H9 (cell line): Measurements from ENCODE around the gene OPRL1. TPM values are rescaled to one million over a fixed set of nuclear protein-coding genes. Genes with fewer than 3 reads are reported as not detected.

Source experiments
- DNase-seq: peaks from one replicate; pipeline ENCODE4 v3.0.0-alpha.2; 2017
- H2AFZ ChIP-seq: one replicate; pipeline ENCODE4 v1.6.1; 2013; ENCODE audit warnings: mild to moderate bottlenecking, low read length, control low read depth, moderate library complexity
- H2AK5ac ChIP-seq: 2 replicates; pipeline ENCODE4 v1.6.1; 2013; ENCODE audit warnings: low read length, control low read depth, mixed read lengths; ENCODE audit not compliant: insufficient read length
- H2BK120ac ChIP-seq: one replicate; pipeline ENCODE4 v1.6.1; 2013; ENCODE audit warnings: low read depth, mild to moderate bottlenecking, low read length, control low read depth, inconsistent platforms; ENCODE audit not compliant: poor library complexity, severe bottlenecking
- H2BK12ac ChIP-seq: 2 replicates; pipeline ENCODE4 v1.6.1; 2013; ENCODE audit warnings: low read length, control low read depth, mixed read lengths, low read depth; ENCODE audit not compliant: insufficient read length
- H2BK15ac ChIP-seq: 2 replicates; pipeline ENCODE4 v1.6.1; 2013; ENCODE audit warnings: low read depth, low read length, control low read depth
- H2BK20ac ChIP-seq: one replicate; pipeline ENCODE4 v1.6.1; 2013; ENCODE audit warnings: low read depth, mild to moderate bottlenecking, low read length, control low read depth, inconsistent platforms; ENCODE audit not compliant: poor library complexity, severe bottlenecking
- H2BK5ac ChIP-seq: 2 replicates; pipeline ENCODE4 v1.6.1; 2013; ENCODE audit warnings: low read length, control low read depth, mixed read lengths; ENCODE audit not compliant: insufficient read length
- H3K14ac ChIP-seq: 2 replicates; pipeline ENCODE4 v1.6.1; 2013; ENCODE audit warnings: low read length, control low read depth; ENCODE audit not compliant: insufficient read depth
- H3K18ac ChIP-seq: 2 replicates; pipeline ENCODE4 v1.6.1; 2013; ENCODE audit warnings: low read depth, mild to moderate bottlenecking, mixed read lengths, low read length, control low read depth; ENCODE audit not compliant: insufficient read length
- H3K23ac ChIP-seq: 2 replicates; pipeline ENCODE4 v1.6.1; 2013; ENCODE audit warnings: low read length, control low read depth, mixed read lengths, low read depth; ENCODE audit not compliant: insufficient read length
- H3K23me2 ChIP-seq: 2 replicates; pipeline ENCODE4 v1.6.1; 2013; ENCODE audit warnings: low read depth, mild to moderate bottlenecking, mixed read lengths, low read length, control low read depth; ENCODE audit not compliant: insufficient read length, poor library complexity, severe bottlenecking
- H3K27ac ChIP-seq: 2 replicates; pipeline ENCODE4 v1.5.1; 2013; ENCODE audit warnings: low read length, control low read depth, mixed read lengths, low read depth; ENCODE audit not compliant: insufficient read length
- H3K27me3 ChIP-seq: 2 replicates; pipeline ENCODE4 v1.6.1; 2013; ENCODE audit warnings: low read length, control low read depth, inconsistent platforms; ENCODE audit not compliant: insufficient read depth
- H3K4ac ChIP-seq: 2 replicates; pipeline ENCODE4 v1.6.1; 2013; ENCODE audit warnings: low read depth, mild to moderate bottlenecking, control low read depth, inconsistent platforms, low read length, moderate library complexity
- H3K4me1 ChIP-seq: 2 replicates; pipeline ENCODE4 v1.6.1; 2013; ENCODE audit warnings: low read length, control low read depth, inconsistent platforms; ENCODE audit not compliant: insufficient read depth
- H3K4me2 ChIP-seq: 2 replicates; pipeline ENCODE4 v1.6.1; 2013; ENCODE audit warnings: low read length, control low read depth, mixed read lengths; ENCODE audit not compliant: insufficient read length, insufficient read depth
- H3K56ac ChIP-seq: 2 replicates; pipeline ENCODE4 v1.6.1; 2013; ENCODE audit warnings: low read depth, mild to moderate bottlenecking, mixed read lengths, low read length, control low read depth; ENCODE audit not compliant: insufficient read length
- H3K79me1 ChIP-seq: 2 replicates; pipeline ENCODE4 v1.6.1; 2013; ENCODE audit warnings: low read depth, mild to moderate bottlenecking, moderate library complexity, low read length, control low read depth, inconsistent platforms; ENCODE audit not compliant: insufficient read depth, poor library complexity, severe bottlenecking
- H3K79me2 ChIP-seq: 2 replicates; pipeline ENCODE4 v1.6.1; 2013; ENCODE audit warnings: low read length, control low read depth, inconsistent platforms; ENCODE audit not compliant: insufficient read depth
- H3K9ac ChIP-seq: 2 replicates; pipeline ENCODE4 v1.6.1; 2013; ENCODE audit warnings: low read length, control low read depth, mixed read lengths; ENCODE audit not compliant: insufficient read length; ENCODE audit errors: extremely low read depth
- H3K9me3 ChIP-seq: one replicate; pipeline ENCODE4 v1.6.1; 2013; ENCODE audit warnings: low read depth, low read length, inconsistent platforms; ENCODE audit not compliant: control insufficient read depth
- H3T11ph ChIP-seq: one replicate; pipeline ENCODE4 v1.6.1; 2013; ENCODE audit warnings: mild to moderate bottlenecking, low read length, control low read depth, inconsistent platforms
- H4K20me1 ChIP-seq: one replicate; pipeline ENCODE4 v1.6.1; 2013; ENCODE audit not compliant: control insufficient read depth, insufficient read length, insufficient read depth
- H4K5ac ChIP-seq: 2 replicates; pipeline ENCODE4 v1.6.1; 2013; ENCODE audit warnings: low read depth, mild to moderate bottlenecking, mixed read lengths, low read length, control low read depth; ENCODE audit not compliant: insufficient read length
- H4K8ac ChIP-seq: replicated peaks from 2 replicates; pipeline ENCODE4 v1.6.1; 2013; ENCODE audit warnings: low read length, control low read depth, mixed read lengths, low read depth; ENCODE audit not compliant: insufficient read length
- H4K91ac ChIP-seq: 2 replicates; pipeline ENCODE4 v1.6.1; 2013; ENCODE audit warnings: low read depth, mild to moderate bottlenecking, moderate library complexity, mixed read lengths, low read length, control low read depth; ENCODE audit not compliant: insufficient read length
- H3K27ac Mint-ChIP-seq, 3 experiments: 2 replicates in 2 of 3; 3 replicates in 1 of 3; pipeline ENCODE4 v1.8.0; 2020 to 2021; ENCODE audit warnings: mixed read lengths in 3 of 3, mild to moderate bottlenecking in 1 of 3, moderate library complexity in 1 of 3
- H3K27me3 Mint-ChIP-seq: 2 replicates; pipeline ENCODE4 v1.8.0; 2021; ENCODE audit warnings: low read depth, mild to moderate bottlenecking, moderate library complexity, mixed read lengths
- H3K36me3 Mint-ChIP-seq, 3 experiments: 2 replicates in 2 of 3; 3 replicates in 1 of 3; pipeline ENCODE4 v1.8.0; 2020 to 2021; ENCODE audit warnings: low read depth in 3 of 3, mixed read lengths in 3 of 3; ENCODE audit not compliant: insufficient read depth in 1 of 3
- H3K4me1 Mint-ChIP-seq, 2 experiments: 2 replicates each; pipeline ENCODE4 v1.8.0; 2020; ENCODE audit warnings: mixed read lengths in 2 of 2
- H3K4me3 Mint-ChIP-seq, 2 experiments: 2 replicates in 1 of 2; 3 replicates in 1 of 2; pipeline ENCODE4 v1.8.0; 2020 to 2021; ENCODE audit warnings: mild to moderate bottlenecking in 2 of 2, mixed read lengths in 2 of 2, moderate library complexity in 1 of 2
- H3K9me3 Mint-ChIP-seq, 2 experiments: 2 replicates in 1 of 2; 3 replicates in 1 of 2; pipeline ENCODE4 v1.8.0; 2020; ENCODE audit warnings: mild to moderate bottlenecking in 2 of 2, mixed read lengths in 2 of 2, moderate library complexity in 1 of 2
- CTCF ChIP-seq: fragments of 200-600 bp; sonication (generic); conservative IDR thresholded peaks from 3 replicates; pipeline ENCODE4 v1.8.0; 2021; ENCODE audit warnings: antibody characterized with exemption, mild to moderate bottlenecking
- WGBS: extraction: QIAGEN DNeasy Blood & Tissue Kit; methylation state at CpG from one replicate; pipeline ENCODE4 v1.1.7; 2013; ENCODE audit warnings: missing lambda C conversion rate, low lambda C conversion rate, mixed read lengths; ENCODE audit not compliant: insufficient read length; ENCODE audit errors: extremely low coverage; 5-methylcytosine and 5-hydroxymethylcytosine counted together
- total RNA-seq: library from RNA; stranded (reverse); gene quantifications from 2 replicates; pipeline ENCODE4 v1.2.1, GENCODE V29; 2021

The OPRL1 gene
- total RNA-seq, 1 experiment from 2014 or later, result 0.90 TPM

- H3K4me2 ChIP-seq, result no peak overlapping the region
- H2BK20ac ChIP-seq, result no peak overlapping the region
- TF ChIP-seq CTCF, result no peak
- peaks cover 1% of the 10 kb centered on the region for H3K27me3 Mint-ChIP-seq
- no peak overlapping the region for H3K18ac ChIP-seq
- DNase-seq, result peak; percentile 76
- peaks cover 6% of the 10 kb centered on the region for H3K23me2 ChIP-seq
- no peak overlapping the region for H2BK12ac ChIP-seq
- H3K4me3 Mint-ChIP-seq, result no peak overlapping the region; a peak in 1 of 5 replicates
- no peak overlapping the region for H2BK15ac ChIP-seq
- H3K23ac ChIP-seq, result no peak overlapping the region
- H3T11ph ChIP-seq, result no peak overlapping the region
- no peaks in the 10 kb centered on the region for H3K9me3 ChIP-seq
- no peak overlapping the region for H2AFZ ChIP-seq
- H2BK120ac ChIP-seq, result no peak overlapping the region
- H3K4ac ChIP-seq, result no peak overlapping the region
- H3K56ac ChIP-seq, result no peak overlapping the region
- no peaks in the 10 kb centered on the region for H3K79me2 ChIP-seq
- no peaks in the 10 kb centered on the region for H4K20me1 ChIP-seq
- no peak overlapping the region; a peak in 1 of 7 replicates for H3K27ac Mint-ChIP-seq
- H2BK5ac ChIP-seq, result no peak overlapping the region
- H4K91ac ChIP-seq, result no peak overlapping the region
- H2AK5ac ChIP-seq, result no peak overlapping the region
- no peak overlapping the region; the same call in 1 of the 2 replicates for H3K14ac ChIP-seq
- H3K27me3 ChIP-seq, result no peaks in the 10 kb centered on the region
- H4K5ac ChIP-seq, result no peak overlapping the region
- no peak overlapping the region for H4K8ac ChIP-seq
- no peak overlapping the region for H3K27ac ChIP-seq
- no peak overlapping the region for H3K9ac ChIP-seq
- no CpG with 5 or more reads among the region's 5 CpGs for WGBS
- H3K4me1 ChIP-seq, result peaks cover 1% of the 10 kb centered on the region; the same call in 1 of the 2 replicates
- no peaks in the 10 kb centered on the region for H3K9me3 Mint-ChIP-seq
- H3K79me1 ChIP-seq, result no peaks in the 10 kb centered on the region
- peaks cover 28 to 42% of the 10 kb centered on the region in 2 experiments for H3K4me1 Mint-ChIP-seq
- peaks cover 0 to 3% (median 0%) of the 10 kb centered on the region in 3 experiments; a peak in 2 of 7 replicates for H3K36me3 Mint-ChIP-seq
These were observed 13.9 kb upstream of the OPRL1 start for GRCh38 chr20:64065974-64066343.
